ENCODE measurements around the gene SLC18B1.

GRCh38 chr6:132813173-132813856 lies 14.9 kb upstream of the SLC18B1 start:
- TF ChIP-seq FOSL2 (IDR thresholded peaks at IDR 0.05; ENCODE audit: borderline replicate concordance, low read depth) (no peak), SMC3 (IDR thresholded peaks at IDR 0.05; ENCODE audit: low read depth, low read length) (no peak), CTCF (IDR thresholded peaks at IDR 0.05) (no peak), NRF1 (IDR thresholded peaks at IDR 0.05; ENCODE audit: low read depth, low read length) (no peak)

All from SK-N-SH (cell line).